Activated CD4-positive, alpha-beta T cell treated with anti-CD3 and anti-CD28 coated beads, Interleukin-2, amount 50 U/mL, for 4 hours (primary cell): ENCODE results near the gene SIN3B.

Experiments used
- DNase-seq, 2 experiments: peaks; one replicate each; pipeline ENCODE4 v3.0.0-alpha.2; 2020

SIN3B gene

DNA sequence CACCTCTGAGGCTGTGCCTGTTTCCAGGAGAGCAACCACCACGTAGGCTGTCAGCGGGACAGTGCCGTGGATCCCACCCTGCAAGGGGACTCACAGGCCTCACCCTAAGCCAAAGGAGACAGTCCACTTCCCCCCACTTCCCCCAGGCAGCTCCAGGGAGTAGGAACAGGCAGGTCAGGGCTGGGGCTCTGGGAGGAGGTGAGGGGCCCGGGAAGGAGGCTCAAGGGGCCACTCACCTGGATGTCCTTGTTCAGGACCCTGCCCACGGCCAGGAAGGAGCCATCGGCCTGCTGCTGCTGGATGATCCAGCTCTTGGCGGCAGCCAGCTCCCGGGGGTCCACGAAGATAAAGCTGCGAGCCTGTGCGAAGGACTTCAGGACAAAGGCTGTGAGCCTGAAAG, 85.2 kb downstream of the SIN3B start:
- no peak for DNase-seq

GRCh38 chr19:16915135-16915534, 85.9 kb downstream of the SIN3B start:
- no peak for DNase-seq

DNA sequence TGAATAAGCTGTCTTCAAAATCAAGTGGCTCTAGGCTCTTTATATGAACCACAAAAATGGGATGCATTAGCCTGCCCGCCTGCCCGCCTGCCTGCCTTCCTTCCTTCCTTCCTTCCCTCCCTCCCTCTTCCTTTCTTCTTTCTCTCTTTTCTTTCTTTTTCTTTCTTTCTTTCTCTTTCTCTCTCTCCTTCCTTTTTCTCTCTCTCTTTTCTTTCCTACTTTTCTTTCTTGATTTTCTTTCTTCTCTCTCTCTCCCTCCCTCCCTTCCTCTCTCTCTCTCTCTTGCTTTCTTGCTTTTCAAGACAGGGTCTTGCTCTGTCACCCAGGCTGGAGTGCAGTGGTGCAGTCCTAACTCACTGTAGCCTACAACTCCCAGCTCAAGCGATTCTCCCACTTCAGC, 86.5 kb downstream of the SIN3B start:
- no peak for DNase-seq

DNA sequence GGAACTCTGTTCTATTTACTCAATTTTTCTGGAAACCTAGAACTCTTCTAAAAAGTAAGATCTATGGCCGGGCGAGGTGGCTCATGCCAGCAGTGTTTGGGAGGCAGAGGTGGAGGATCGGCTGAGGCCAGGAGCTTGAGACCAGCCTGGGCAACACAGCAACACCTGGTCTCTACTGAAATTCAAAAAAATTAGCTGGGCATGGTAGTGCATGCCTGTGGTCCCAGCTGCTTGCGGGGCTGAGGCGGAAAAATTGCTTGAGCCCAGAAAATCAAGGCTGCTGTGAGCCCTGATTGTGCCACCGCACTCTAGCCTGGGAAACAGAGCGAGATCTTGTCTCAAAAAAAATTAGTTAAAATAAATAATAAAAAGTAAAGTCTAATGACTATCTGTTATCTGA, 88.2 kb downstream of the SIN3B start:
- no peak for DNase-seq

- DNase-seq: no peak
These were observed 90.3 kb downstream of the SIN3B start for GRCh38 chr19:16919496-16919895.

DNA sequence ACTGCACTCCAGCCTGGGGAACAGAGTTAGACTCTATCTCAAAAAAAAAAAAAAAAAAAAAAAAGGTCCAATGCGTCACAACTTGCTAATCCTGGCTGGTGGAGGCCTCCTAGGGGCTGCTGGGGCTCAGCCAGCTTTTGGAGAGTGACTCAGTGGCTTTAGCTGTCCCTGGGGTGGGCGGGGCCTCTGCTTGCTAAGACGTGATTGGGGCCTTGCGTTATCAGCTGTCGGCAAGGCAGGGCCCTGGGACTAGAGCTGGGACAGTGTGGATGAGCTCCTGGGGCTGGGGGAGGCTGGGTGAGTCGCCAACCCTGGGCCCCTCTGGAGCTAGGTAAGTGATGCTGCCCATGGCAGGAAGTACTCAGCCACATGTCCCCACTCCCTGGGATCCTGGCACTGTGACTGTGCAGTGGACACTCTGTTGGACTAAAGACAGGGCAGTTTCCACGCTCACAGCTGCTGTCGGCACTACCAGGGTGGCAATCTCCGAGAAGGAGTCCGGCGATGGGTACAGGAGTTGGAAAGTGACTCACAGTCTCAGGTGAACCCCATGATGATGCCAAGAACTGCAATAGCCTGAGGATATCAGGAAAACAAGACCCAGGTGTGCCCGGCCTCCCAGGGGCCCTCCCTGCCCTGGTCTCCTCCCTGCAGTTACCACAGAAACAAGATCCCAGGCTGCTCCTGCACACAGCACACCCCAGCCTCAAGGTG, 91.8 kb downstream of the SIN3B start:
- DNase-seq: no peak

DNA sequence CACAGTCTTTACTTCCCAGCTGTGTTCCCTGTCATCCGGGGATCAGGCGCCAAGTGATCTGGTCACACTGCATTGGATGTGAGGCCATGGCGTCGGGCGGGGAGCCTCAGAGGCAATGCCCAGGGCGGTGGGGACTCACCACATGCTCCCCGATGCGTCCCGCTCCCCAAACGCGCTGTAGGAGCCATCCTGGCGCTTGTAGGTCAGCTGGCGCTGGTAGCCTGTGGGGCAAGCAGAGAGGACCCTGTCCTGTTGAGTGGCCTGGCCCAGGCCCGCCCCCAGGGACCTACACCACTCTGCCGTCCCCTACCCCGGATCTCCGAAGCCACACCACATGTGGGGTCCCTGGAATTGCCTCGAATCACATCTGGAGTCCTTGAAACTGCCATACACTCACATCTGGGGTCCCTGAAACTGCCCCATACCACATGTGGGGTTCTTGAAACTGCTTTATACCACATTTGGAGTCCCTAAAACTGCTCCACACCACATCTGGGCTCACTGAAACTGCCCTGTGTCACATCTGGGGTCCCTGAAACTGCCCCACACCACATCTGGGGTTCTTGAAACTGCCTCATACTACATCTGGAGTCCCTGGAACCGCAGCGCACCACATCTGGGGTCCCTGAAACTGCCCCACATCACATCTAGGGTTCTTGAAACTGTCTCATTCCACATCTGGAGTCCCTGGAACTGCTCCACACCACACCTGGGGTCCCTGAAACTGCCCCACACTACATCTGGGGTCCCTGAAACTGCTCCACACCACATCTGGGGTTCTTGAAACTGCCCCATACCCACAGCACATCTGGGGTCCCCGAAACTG, 92.8 kb downstream of the SIN3B start:
- DNase-seq: no peak

- DNase-seq: no peak
These were observed 93.4 kb downstream of the SIN3B start for GRCh38 chr19:16922592-16922934.

DNA sequence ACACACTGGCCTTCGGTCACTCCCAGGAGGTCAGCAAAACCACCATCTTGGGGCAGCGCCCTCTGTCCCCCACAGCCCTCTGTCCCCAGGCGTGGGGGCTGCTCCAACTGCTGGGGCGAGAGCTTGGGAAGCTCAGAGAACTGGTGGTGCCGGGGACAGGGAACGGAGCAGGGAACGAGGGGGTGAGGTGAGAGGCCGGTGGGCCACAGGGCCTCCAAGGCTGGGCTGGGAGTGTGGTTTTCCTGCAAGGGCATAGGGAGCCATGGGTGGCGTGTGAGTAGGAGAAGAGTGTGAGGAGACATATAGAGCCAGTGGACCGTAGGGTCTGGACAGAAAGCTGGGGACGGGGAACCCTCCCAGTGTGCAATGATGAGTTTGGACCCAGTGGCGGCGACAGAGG, 93.8 kb downstream of the SIN3B start:
- no peak for DNase-seq

GRCh38 chr19:16927883-16928282, 98.7 kb downstream of the SIN3B start:
- DNase-seq: no peak

- DNase-seq: no peak
These were observed 99.2 kb downstream of the SIN3B start for GRCh38 chr19:16928351-16928750.

GRCh38 chr19:16928916-16929315, 99.7 kb downstream of the SIN3B start:
- no peak for DNase-seq
